Measurements from ENCODE around the gene FOXM1. TPM values are rescaled to one million over a fixed set of nuclear protein-coding genes. Genes with fewer than 3 reads are reported as not detected.

Gene FOXM1
- total RNA-seq, 2 donors from 2014 or later: 2.2 TPM; not detected in 1

- Histone ChIP-seq H3K4me1 (ENCODE audit: control insufficient read depth in 1 of 2, low read depth in 2 of 2) (peaks cover 0 to 22% of the 10 kb centered on the region in 2 donors), H3K27ac (no peak overlapping the region), H3K36me3 (peaks cover under 1% of the 10 kb centered on the region), H3K27me3 (replicated peaks; ENCODE audit: insufficient read depth) (no peaks in the 10 kb centered on the region), H3K4me3 (no peak overlapping the region), H3K9me3 (no peaks in the 10 kb centered on the region)
- ATAC-seq (ENCODE audit: insufficient number of reproducible peaks, low FRiP score, low read depth): no peak
- no peak for DNase-seq (ENCODE audit: low spot score)
- TF ChIP-seq, protein P1, sequence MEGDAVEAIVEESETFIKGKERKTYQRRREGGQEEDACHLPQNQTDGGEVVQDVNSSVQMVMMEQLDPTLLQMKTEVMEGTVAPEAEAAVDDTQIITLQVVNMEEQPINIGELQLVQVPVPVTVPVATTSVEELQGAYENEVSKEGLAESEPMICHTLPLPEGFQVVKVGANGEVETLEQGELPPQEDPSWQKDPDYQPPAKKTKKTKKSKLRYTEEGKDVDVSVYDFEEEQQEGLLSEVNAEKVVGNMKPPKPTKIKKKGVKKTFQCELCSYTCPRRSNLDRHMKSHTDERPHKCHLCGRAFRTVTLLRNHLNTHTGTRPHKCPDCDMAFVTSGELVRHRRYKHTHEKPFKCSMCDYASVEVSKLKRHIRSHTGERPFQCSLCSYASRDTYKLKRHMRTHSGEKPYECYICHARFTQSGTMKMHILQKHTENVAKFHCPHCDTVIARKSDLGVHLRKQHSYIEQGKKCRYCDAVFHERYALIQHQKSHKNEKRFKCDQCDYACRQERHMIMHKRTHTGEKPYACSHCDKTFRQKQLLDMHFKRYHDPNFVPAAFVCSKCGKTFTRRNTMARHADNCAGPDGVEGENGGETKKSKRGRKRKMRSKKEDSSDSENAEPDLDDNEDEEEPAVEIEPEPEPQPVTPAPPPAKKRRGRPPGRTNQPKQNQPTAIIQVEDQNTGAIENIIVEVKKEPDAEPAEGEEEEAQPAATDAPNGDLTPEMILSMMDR (IDR thresholded peaks at IDR 0.05): no peak
Measured at GRCh38 chr12:2833327-2833726, 43.6 kb downstream of the FOXM1 start.

GRCh38 chr12:2832550-2833127, 44.3 kb downstream of the FOXM1 start:
- Histone ChIP-seq H3K27me3 (replicated peaks; ENCODE audit: insufficient read depth) (no peaks in the 10 kb centered on the region), H3K36me3 (peaks cover 3% of the 10 kb centered on the region), H3K27ac (no peak overlapping the region), H3K9me3 (no peaks in the 10 kb centered on the region), H3K4me1 (ENCODE audit: control insufficient read depth in 1 of 2, low read depth in 2 of 2) (peaks cover 0 to 22% of the 10 kb centered on the region in 2 donors), H3K4me3 (no peak overlapping the region)
- TF ChIP-seq, protein P1 (IDR thresholded peaks at IDR 0.05): no peak
- DNase-seq (ENCODE audit: low spot score) (no peak), ATAC-seq (ENCODE audit: insufficient number of reproducible peaks, low FRiP score, low read depth) (no peak)

DNA sequence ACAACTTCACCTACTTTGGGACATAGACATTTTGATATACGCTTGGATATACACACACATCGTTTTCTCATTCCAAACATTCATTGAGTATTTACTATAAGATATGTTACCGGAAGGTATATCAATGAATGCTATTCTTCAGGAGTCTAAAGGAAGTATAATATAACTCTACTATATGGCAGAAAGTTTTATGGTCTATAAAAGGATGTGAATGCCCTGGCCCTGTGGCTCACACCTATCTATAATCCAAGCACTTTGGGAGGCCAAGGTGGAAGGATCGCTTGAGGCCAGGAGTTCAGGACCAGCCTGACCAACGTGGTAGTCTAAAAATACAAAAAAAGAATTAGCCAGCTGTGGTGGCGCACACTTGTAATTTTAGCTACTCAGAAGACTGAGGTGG, 47.7 kb downstream of the FOXM1 start:
- ATAC-seq (ENCODE audit: insufficient number of reproducible peaks, low FRiP score, low read depth) (no peak), DNase-seq (ENCODE audit: low spot score) (no peak)
- Histone ChIP-seq H3K36me3 (peaks cover 27% of the 10 kb centered on the region), H3K9me3 (no peaks in the 10 kb centered on the region), H3K4me3 (no peak overlapping the region), H3K4me1 (ENCODE audit: control insufficient read depth in 1 of 2, low read depth in 2 of 2) (peaks cover 0 to 10% of the 10 kb centered on the region in 2 donors), H3K27me3 (replicated peaks; ENCODE audit: insufficient read depth) (no peaks in the 10 kb centered on the region), H3K27ac (no peak overlapping the region)
- TF ChIP-seq, protein P1 (IDR thresholded peaks at IDR 0.05): no peak

GRCh38 chr12:2826721-2827515, 50.1 kb downstream of the FOXM1 start:
- H3K4me3 ChIP-seq: no peak overlapping the region
- TF ChIP-seq, protein P1 (IDR thresholded peaks at IDR 0.05): no peak
- no peak for ATAC-seq (ENCODE audit: insufficient number of reproducible peaks, low FRiP score, low read depth)
- no peak overlapping the region for H3K27ac ChIP-seq
- DNase-seq (ENCODE audit: low spot score): no peak
- H3K36me3 ChIP-seq: peaks cover 49% of the 10 kb centered on the region
- H3K9me3 ChIP-seq: no peaks in the 10 kb centered on the region
- H3K27me3 ChIP-seq (replicated peaks; ENCODE audit: insufficient read depth): no peaks in the 10 kb centered on the region
- no peaks in the 10 kb centered on the region for H3K4me1 ChIP-seq (ENCODE audit: control insufficient read depth in 1 of 2, low read depth in 2 of 2)

GRCh38 chr12:2826036-2826435, 50.9 kb downstream of the FOXM1 start:
- H3K4me3 ChIP-seq: no peak overlapping the region
- H3K27ac ChIP-seq: no peak overlapping the region
- no peak for ATAC-seq (ENCODE audit: insufficient number of reproducible peaks, low FRiP score, low read depth)
- TF ChIP-seq, protein P1 (IDR thresholded peaks at IDR 0.05): no peak
- no peaks in the 10 kb centered on the region for H3K4me1 ChIP-seq (ENCODE audit: control insufficient read depth in 1 of 2, low read depth in 2 of 2)
- no peak for DNase-seq (ENCODE audit: low spot score)
- H3K36me3 ChIP-seq: peaks cover 57% of the 10 kb centered on the region
- H3K9me3 ChIP-seq: no peaks in the 10 kb centered on the region
- no peaks in the 10 kb centered on the region for H3K27me3 ChIP-seq (replicated peaks; ENCODE audit: insufficient read depth)

Measured in thoracic aorta (tissue), 2 donors.